Endothelial cell of umbilical vein (primary cell): Measurements from ENCODE around the gene EEF2K. TPM values are rescaled to one million over a fixed set of nuclear protein-coding genes. Genes with fewer than 3 reads are reported as not detected.

Source experiments
- BruUV-seq: library from RNA; stranded (reverse); fragments of 400-500 nt; replicated peaks from 2 replicates; lab custom pipeline; 2021; lab: Mats Ljungman, UMichigan
- CTCF ChIA-PET: fragments of 300-600, 350-600 bp; sonication (Branson Sonifier 250); formaldehyde crosslinking; loops from one replicate; lab custom pipeline; 2021; ENCODE audit warnings: antibody characterized with exemption, inconsistent platforms; lab: Charles Lee
- POLR2A ChIA-PET: fragments of 300-600, 350-600 bp; sonication (Branson Sonifier 250); formaldehyde crosslinking; loops from one replicate; lab custom pipeline; 2021; ENCODE audit warnings: antibody characterized with exemption, inconsistent platforms; lab: Charles Lee
- DNase-seq: peaks from one replicate; pipeline ENCODE4 v3.0.0-alpha.2; 2011; ENCODE audit warnings: low read depth, low spot score
- FAIRE-seq: peaks from 2 replicates; lab custom pipeline; 2011; peaks lifted over from hg19 to GRCh38; lab: Jason Lieb, UNC
- H2AFZ ChIP-seq: 2 replicates; pipeline ENCODE4 v1.6.0; 2012; ENCODE audit warnings: low read depth, low read length, control low read depth, inconsistent platforms
- H3K27ac ChIP-seq: 2 replicates; pipeline ENCODE4 v1.5.1; 2011; ENCODE audit warnings: low read depth, mild to moderate bottlenecking, control low read depth, low read length, moderate library complexity; ENCODE audit not compliant: insufficient read depth
- H3K27me3 ChIP-seq, 2 experiments: 2 replicates each; pipeline versions ENCODE4 v1.6.0 to v1.6.1; 2011; ENCODE audit warnings: low read length in 2 of 2, mixed read lengths in 1 of 2; ENCODE audit not compliant: control insufficient read depth in 2 of 2, insufficient read depth in 2 of 2
- H3K36me3 ChIP-seq, 2 experiments: 2 replicates in 1 of 2; 3 replicates in 1 of 2; pipeline ENCODE4 v1.5.1; 2011; ENCODE audit warnings: low read length in 2 of 2, mild to moderate bottlenecking in 1 of 2, moderate library complexity in 1 of 2; ENCODE audit not compliant: control insufficient read depth in 2 of 2, insufficient read depth in 2 of 2; ENCODE audit errors: extremely low read depth in 1 of 2
- H3K4me1 ChIP-seq: 3 replicates; pipeline ENCODE4 v1.5.1; 2011; ENCODE audit warnings: mild to moderate bottlenecking, low read length; ENCODE audit not compliant: control insufficient read depth, insufficient read depth; ENCODE audit errors: extremely low read depth
- H3K4me2 ChIP-seq: 2 replicates; pipeline ENCODE4 v1.6.1; 2011; ENCODE audit warnings: low read length, control low read depth, mixed read lengths; ENCODE audit not compliant: insufficient read depth
- H3K4me3 ChIP-seq, 3 experiments: fragments of 200-600 bp in 1 of 3; sonication (generic), shearing (Covaris generic) in 1 of 3; replicated peaks in 1 of 3; 2 replicates each; pipeline ENCODE4 v1.5.1; 2011 to 2016; ENCODE audit warnings: control low read depth in 3 of 3, low read length in 3 of 3, mild to moderate bottlenecking in 2 of 3, inconsistent platforms in 1 of 3, low read depth in 1 of 3, moderate library complexity in 1 of 3; ENCODE audit not compliant: insufficient read depth in 1 of 3
- H3K79me2 ChIP-seq: 2 replicates; pipeline ENCODE4 v1.6.0; 2012; ENCODE audit warnings: low read length, inconsistent platforms; ENCODE audit not compliant: control insufficient read depth, insufficient read depth
- H3K9ac ChIP-seq: replicated peaks from 2 replicates; pipeline ENCODE3; 2011; ENCODE audit warnings: low read length, control low read depth; ENCODE audit not compliant: insufficient read depth; ENCODE audit errors: extremely low read depth
- H3K9me1 ChIP-seq: replicated peaks from 3 replicates; pipeline ENCODE4 v1.6.0; 2011; ENCODE audit warnings: mild to moderate bottlenecking, low read length; ENCODE audit not compliant: control insufficient read depth, insufficient read depth; ENCODE audit errors: extremely low read depth
- H3K9me3 ChIP-seq: replicated peaks from 2 replicates; pipeline ENCODE4 v1.5.1; 2012; ENCODE audit warnings: low read length, inconsistent platforms; ENCODE audit not compliant: control insufficient read depth, insufficient read depth
- H4K20me1 ChIP-seq: replicated peaks from 2 replicates; pipeline ENCODE3; 2011; ENCODE audit warnings: mild to moderate bottlenecking, low read length; ENCODE audit not compliant: control insufficient read depth, insufficient read depth; ENCODE audit errors: extremely low read depth
- EZH2 ChIP-seq: IDR thresholded peaks from 2 replicates; pipeline ENCODE4 v1.6.1; 2012; ENCODE audit warnings: borderline replicate concordance, low read depth, mild to moderate bottlenecking, moderate library complexity, low read length, inconsistent platforms; ENCODE audit not compliant: severe bottlenecking
- FOS ChIP-seq: IDR thresholded peaks from 2 replicates; pipeline ENCODE4 v1.6.1; 2011; ENCODE audit warnings: mild to moderate bottlenecking, low read length, moderate library complexity, borderline replicate concordance; ENCODE audit not compliant: insufficient read depth
- GATA2 ChIP-seq: IDR thresholded peaks from 2 replicates; pipeline ENCODE4 v1.7.0; 2011; ENCODE audit warnings: low read depth, mild to moderate bottlenecking, moderate library complexity, mixed read lengths, low read length; ENCODE audit not compliant: insufficient read length, insufficient read depth
- JUN ChIP-seq: IDR thresholded peaks from 2 replicates; pipeline ENCODE4 v1.6.1; 2011; ENCODE audit warnings: borderline replicate concordance, low read depth; ENCODE audit not compliant: insufficient read length, insufficient read depth
- MYC ChIP-seq: IDR thresholded peaks from one replicate; pipeline ENCODE4 v1.6.1; 2011; ENCODE audit warnings: mild to moderate bottlenecking, low read depth, low read length
- POLR2A ChIP-seq: IDR thresholded peaks from 2 replicates; pipeline ENCODE4 v1.6.1; 2012; ENCODE audit warnings: low read depth, mild to moderate bottlenecking, control low read depth, low read length
- POLR2AphosphoS5 ChIP-seq: IDR thresholded peaks from 2 replicates; pipeline ENCODE4 v1.6.1; 2012; ENCODE audit warnings: low read depth, mild to moderate bottlenecking, control low read depth, low read length, moderate library complexity; ENCODE audit not compliant: insufficient read depth
- dilution Hi-C: fragments of 300-500 bp; cut with MboI; formaldehyde crosslinking; loops from one replicate; pipeline ENCODE4 v1.15.0; 2019; ENCODE audit warnings: low sequenced_read_pairs; ENCODE audit not compliant: extremely low pct_ligation_motif_present
- intact Hi-C: fragments of 100-400 bp; cut with micrococcal nuclease; formaldehyde crosslinking; loops from one replicate; pipeline ENCODE4 v1.10.0; 2022
- polyA plus RNA-seq, 4 experiments: library from polyadenylated mRNA; depleted of rRNA in 3 of 4; stranded (reverse) in 3 of 4; unstranded in 1 of 4; fragments of >200 nt; gene quantifications; 2 replicates each; pipeline versions ENCODE4 v1.2.1 to v1.2.3, GENCODE V29; 2011 to 2012; ENCODE audit warnings: missing spikeins in 1 of 4
- total RNA-seq: library from RNA; stranded (reverse); gene quantifications from 2 replicates; pipeline ENCODE4 v1.2.3, GENCODE V29; 2021
- TF ChIP-seq, protein P1 (sequence below), 2 donors: IDR thresholded peaks; 1 replicate in 1 of 2; 2 replicates in 1 of 2; pipeline ENCODE4 v1.5.1; 2011; ENCODE audit warnings: low read length in 2 of 2, mild to moderate bottlenecking in 2 of 2, moderate library complexity in 2 of 2, control low read depth in 1 of 2, inconsistent platforms in 1 of 2, low read depth in 1 of 2; ENCODE audit not compliant: insufficient read depth in 1 of 2; ENCODE audit errors: extremely low read depth in 1 of 2
- TF ChIP-seq, protein P2 (sequence below): IDR thresholded peaks from 2 replicates; pipeline ENCODE4 v1.6.1; 2011; ENCODE audit not compliant: insufficient read depth, insufficient read length

Gene EEF2K
- total and polyA plus RNA-seq, 2 donors (not counting 3 experiments of a cell fraction or from before 2014, with no cell fraction given): 16.0 to 48.6 TPM

DNA sequence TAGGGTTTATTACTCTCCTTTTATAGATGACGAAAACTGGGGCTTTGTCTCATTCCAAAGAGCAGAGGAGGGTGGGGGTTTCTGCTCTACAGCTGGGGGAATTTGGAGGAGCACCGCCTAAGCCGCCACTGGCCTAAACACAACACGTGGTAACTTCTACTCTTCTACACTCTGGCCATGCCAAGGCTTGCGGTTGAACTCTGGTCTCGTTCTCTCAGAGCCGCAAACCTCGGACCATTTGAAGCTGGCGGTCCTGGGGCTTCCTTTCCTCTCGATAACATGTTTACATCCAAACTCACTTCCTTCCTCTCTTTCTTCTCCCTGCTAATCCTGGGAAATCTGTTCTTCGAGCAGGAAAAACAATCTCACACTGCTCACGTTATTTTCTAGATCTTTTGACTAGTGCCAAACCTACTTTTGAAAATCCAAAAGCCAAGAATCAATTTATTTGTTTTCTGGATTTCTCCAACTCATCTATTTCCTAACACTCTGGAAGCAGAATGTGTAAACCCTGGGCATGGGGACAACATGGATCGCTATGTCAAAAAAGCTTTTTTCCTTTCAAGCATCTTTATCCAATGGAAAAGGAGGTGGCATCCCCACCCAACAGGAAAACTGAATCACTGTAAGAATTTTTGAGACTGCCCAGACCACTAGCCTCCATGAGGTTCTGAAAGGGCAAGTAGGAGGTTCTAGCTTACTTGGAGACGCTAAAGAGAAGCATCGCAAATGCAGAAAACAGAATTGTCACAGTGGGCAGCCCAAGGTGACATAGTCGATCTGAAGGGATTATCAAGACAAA, 13.6 kb upstream of the EEF2K start:
- Histone ChIP-seq H3K4me3 (peak overlapping the region; percentile 3 to 80 (median 10)), H2AFZ (no peak overlapping the region), H3K36me3 (no peaks in the 10 kb centered on the region), H4K20me1 (no peaks in the 10 kb centered on the region), H3K4me2 (peak overlapping the region; percentile 96), H3K27me3 (no peaks in the 10 kb centered on the region), H3K9me1 (no peaks in the 10 kb centered on the region), H3K4me1 (peaks cover 45% of the 10 kb centered on the region), H3K9ac (peak overlapping the region; percentile 96), H3K79me2 (no peaks in the 10 kb centered on the region), H3K27ac (peak overlapping the region; percentile 99), H3K9me3 (no peaks in the 10 kb centered on the region)
- POLR2A ChIA-PET: interaction anchor here (0.5 to 1.3 kb wide), 4 partner anchors 14 to 204 kb away, joined by 3 to 8 read pairs (median 4); partner anchors contain the start of gene EEF2K
- intact Hi-C loops: loop anchor here (1.0 to 5.0 kb wide), 3 partner anchors 166 to 1290 kb away; partner anchors contain the start of genes DCUN1D3 and LYRM1
- FAIRE-seq (peak; percentile 98), DNase-seq (peak; percentile 99)
- CTCF ChIA-PET: interaction anchor here (0.8 to 3.0 kb wide), 6 partner anchors 13 to 241 kb away, joined by 3 to 16 read pairs (median 7); partner anchors contain the start of genes EEF2K and POLR3E
- BruUV-seq: no TSS peak
- dilution Hi-C loops: no loop called here
- peak; percentile 70 for TF ChIP-seq POLR2AphosphoS5
- TF ChIP-seq, protein P1, sequence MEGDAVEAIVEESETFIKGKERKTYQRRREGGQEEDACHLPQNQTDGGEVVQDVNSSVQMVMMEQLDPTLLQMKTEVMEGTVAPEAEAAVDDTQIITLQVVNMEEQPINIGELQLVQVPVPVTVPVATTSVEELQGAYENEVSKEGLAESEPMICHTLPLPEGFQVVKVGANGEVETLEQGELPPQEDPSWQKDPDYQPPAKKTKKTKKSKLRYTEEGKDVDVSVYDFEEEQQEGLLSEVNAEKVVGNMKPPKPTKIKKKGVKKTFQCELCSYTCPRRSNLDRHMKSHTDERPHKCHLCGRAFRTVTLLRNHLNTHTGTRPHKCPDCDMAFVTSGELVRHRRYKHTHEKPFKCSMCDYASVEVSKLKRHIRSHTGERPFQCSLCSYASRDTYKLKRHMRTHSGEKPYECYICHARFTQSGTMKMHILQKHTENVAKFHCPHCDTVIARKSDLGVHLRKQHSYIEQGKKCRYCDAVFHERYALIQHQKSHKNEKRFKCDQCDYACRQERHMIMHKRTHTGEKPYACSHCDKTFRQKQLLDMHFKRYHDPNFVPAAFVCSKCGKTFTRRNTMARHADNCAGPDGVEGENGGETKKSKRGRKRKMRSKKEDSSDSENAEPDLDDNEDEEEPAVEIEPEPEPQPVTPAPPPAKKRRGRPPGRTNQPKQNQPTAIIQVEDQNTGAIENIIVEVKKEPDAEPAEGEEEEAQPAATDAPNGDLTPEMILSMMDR (IDR thresholded peaks at IDR 0.05; ENCODE audit: extremely low read depth in 1 of 2, insufficient read depth in 1 of 2, low read depth in 1 of 2, low read length in 2 of 2): no peak
- TF ChIP-seq POLR2A: peak; percentile 71
- peak; percentile 73 for TF ChIP-seq MYC
- TF ChIP-seq, protein P2, sequence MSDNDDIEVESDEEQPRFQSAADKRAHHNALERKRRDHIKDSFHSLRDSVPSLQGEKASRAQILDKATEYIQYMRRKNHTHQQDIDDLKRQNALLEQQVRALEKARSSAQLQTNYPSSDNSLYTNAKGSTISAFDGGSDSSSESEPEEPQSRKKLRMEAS: peak; percentile 96
- peak; percentile 36 for TF ChIP-seq FOS
- TF ChIP-seq JUN: peak; percentile 12
- TF ChIP-seq EZH2: no peak
- TF ChIP-seq GATA2: peak; percentile 91
